ENCODE results near the gene SNRNP48. TPM values are rescaled to one million over a fixed set of nuclear protein-coding genes. Genes with fewer than 3 reads are reported as not detected.

SNRNP48 gene
- polyA plus RNA-seq, 3 donors = 5.1 to 6.0 (median 5.9) TPM

GRCh38 chr6:7629321-7629720, 39.3 kb downstream of the SNRNP48 start:
- H3K27ac ChIP-seq (ENCODE audit: low read depth in 1 of 2, low read length in 2 of 2) = no peak overlapping the region
- no peak overlapping the region for H3K4me3 Mint-ChIP-seq
- no peak for TF ChIP-seq CTCF (IDR thresholded peaks at IDR 0.05)
- no peaks in the 10 kb centered on the region for H4K20me1 ChIP-seq (ENCODE audit: insufficient read depth, low read length)
- no peak overlapping the region for H3K9ac ChIP-seq (ENCODE audit: insufficient read depth, low read length, poor library complexity, severe bottlenecking)
- no peak overlapping the region for H3K4me2 ChIP-seq (replicated peaks; ENCODE audit: extremely low read depth, low read length, poor library complexity, severe bottlenecking)
- peaks cover 8% of the 10 kb centered on the region for H3K4me1 Mint-ChIP-seq
- H3K79me2 ChIP-seq (ENCODE audit: insufficient read depth, low read length) = no peaks in the 10 kb centered on the region
- H2AFZ ChIP-seq (ENCODE audit: insufficient read depth, low read depth, low read length, poor library complexity, severe bottlenecking) = no peak overlapping the region
- intact Hi-C loops (cut with micrococcal nuclease) = no loop called here
- no CpG with 5 or more reads among the region's 2 CpGs for WGBS (ENCODE audit: insufficient coverage)
- DNase-seq = no peak
- no peak overlapping the region for H3K4me3 ChIP-seq (replicated peaks in 1 of 3; ENCODE audit: low read depth in 2 of 3, low read length in 3 of 3)
- H3K9me3 ChIP-seq (replicated peaks in 1 of 2; ENCODE audit: control insufficient read depth in 1 of 2, insufficient read depth in 1 of 2, low read length in 2 of 2) = no peaks in the 10 kb centered on the region
- H3K27me3 ChIP-seq (ENCODE audit: control insufficient read depth in 2 of 2, insufficient read depth in 2 of 2, low read length in 2 of 2) = no peaks in the 10 kb centered on the region
- no peaks in the 10 kb centered on the region for H3K36me3 Mint-ChIP-seq
- H3K36me3 ChIP-seq (replicated peaks in 1 of 2; ENCODE audit: control insufficient read depth in 1 of 2, insufficient read depth in 2 of 2, low read length in 2 of 2) = no peaks in the 10 kb centered on the region
- peaks cover 0 to 1% (median 0%) of the 10 kb centered on the region in 7 donors for H3K9me3 Mint-ChIP-seq
- no peak overlapping the region for H3K27ac Mint-ChIP-seq
- peaks cover 0 to 4% (median 3%) of the 10 kb centered on the region in 3 donors for H3K27me3 Mint-ChIP-seq (ENCODE audit: low read depth in 3 of 3)
- peaks cover 3 to 7% of the 10 kb centered on the region in 2 donors for H3K4me1 ChIP-seq (ENCODE audit: control insufficient read depth in 1 of 2, insufficient read depth in 2 of 2, low read length in 2 of 2)

GRCh38 chr6:7630792-7631191, 40.8 kb downstream of the SNRNP48 start:
- Histone ChIP-seq H3K4me3 (replicated peaks in 1 of 3; ENCODE audit: low read depth in 2 of 3, low read length in 3 of 3) (no peak overlapping the region), H3K27me3 (ENCODE audit: control insufficient read depth in 2 of 2, insufficient read depth in 2 of 2, low read length in 2 of 2) (no peaks in the 10 kb centered on the region), H3K9me3 (replicated peaks in 1 of 2; ENCODE audit: control insufficient read depth in 1 of 2, insufficient read depth in 1 of 2, low read length in 2 of 2) (no peaks in the 10 kb centered on the region), H3K36me3 (replicated peaks in 1 of 2; ENCODE audit: control insufficient read depth in 1 of 2, insufficient read depth in 2 of 2, low read length in 2 of 2) (no peaks in the 10 kb centered on the region), H3K27ac (ENCODE audit: low read depth in 1 of 2, low read length in 2 of 2) (no peak overlapping the region), H3K79me2 (ENCODE audit: insufficient read depth, low read length) (no peaks in the 10 kb centered on the region), H3K4me1 (ENCODE audit: control insufficient read depth in 1 of 2, insufficient read depth in 2 of 2, low read length in 2 of 2) (no peaks in the 10 kb centered on the region), H3K9ac (ENCODE audit: insufficient read depth, low read length, poor library complexity, severe bottlenecking) (no peak overlapping the region), H4K20me1 (ENCODE audit: insufficient read depth, low read length) (no peaks in the 10 kb centered on the region), H2AFZ (ENCODE audit: insufficient read depth, low read depth, low read length, poor library complexity, severe bottlenecking) (no peak overlapping the region), H3K4me2 (replicated peaks; ENCODE audit: extremely low read depth, low read length, poor library complexity, severe bottlenecking) (no peak overlapping the region)
- peaks cover 0 to 4% (median 3%) of the 10 kb centered on the region in 3 donors for H3K27me3 Mint-ChIP-seq (ENCODE audit: low read depth in 3 of 3)
- H3K27ac Mint-ChIP-seq = no peak overlapping the region
- no peak for TF ChIP-seq CTCF (IDR thresholded peaks at IDR 0.05)
- no peaks in the 10 kb centered on the region for H3K36me3 Mint-ChIP-seq
- H3K4me1 Mint-ChIP-seq = no peaks in the 10 kb centered on the region
- no peak for DNase-seq
- intact Hi-C loops (cut with micrococcal nuclease) = no loop called here
- 89% methylated on average over 4 of the region's 5 CpGs for WGBS (ENCODE audit: insufficient coverage)
- no peak overlapping the region for H3K4me3 Mint-ChIP-seq
- H3K9me3 Mint-ChIP-seq = peaks cover 0 to 7% (median 0%) of the 10 kb centered on the region in 7 donors
